Muscle layer of colon (tissue), 2 donors: Measurements from ENCODE around the gene LPCAT1.
"Not testable (repeated sequence)": the region's sequence is repeated elsewhere in the genome, so short reads cannot be mapped to it uniquely, and the experiment has no call there.

Source experiments
- H3K27ac ChIP-seq: one replicate; pipeline ENCODE4 v1.7.0; 2013; ENCODE audit warnings: low read depth, mild to moderate bottlenecking, low read length, moderate library complexity
- H3K27me3 ChIP-seq, 2 donors: one replicate each; pipeline ENCODE4 v1.7.0; 2013; ENCODE audit warnings: low read length in 2 of 2, mild to moderate bottlenecking in 2 of 2; ENCODE audit not compliant: insufficient read depth in 2 of 2, control insufficient read depth in 1 of 2
- H3K36me3 ChIP-seq: one replicate; pipeline ENCODE4 v1.7.0; 2013; ENCODE audit warnings: mild to moderate bottlenecking, low read length; ENCODE audit not compliant: insufficient read depth
- H3K4me1 ChIP-seq: one replicate; pipeline ENCODE4 v1.7.0; 2013; ENCODE audit warnings: mild to moderate bottlenecking, low read length; ENCODE audit not compliant: insufficient read depth
- H3K4me3 ChIP-seq, 2 donors: one replicate each; pipeline ENCODE4 v1.7.0; 2013; ENCODE audit warnings: low read length in 2 of 2, low read depth in 1 of 2, mild to moderate bottlenecking in 1 of 2, moderate library complexity in 1 of 2
- H3K9ac ChIP-seq: one replicate; pipeline ENCODE4 v1.7.0; 2013; ENCODE audit warnings: low read length
- H3K9me3 ChIP-seq: one replicate; pipeline ENCODE4 v1.7.0; 2013; ENCODE audit warnings: mild to moderate bottlenecking, low read length
- donor health status: abdominal sarcoma.
- donor health status: Adenocarcinoma of cecum.

The LPCAT1 gene

GRCh38 chr5:1563051-1563461, 39.3 kb upstream of the LPCAT1 start:
- Histone ChIP-seq H3K36me3 (no peaks in the 10 kb centered on the region), H3K27me3 (no peaks in the 10 kb centered on the region), H3K4me3 (no peak overlapping the region), H3K4me1 (peaks cover 8% of the 10 kb centered on the region), H3K27ac (no peak overlapping the region), H3K9me3 (no peaks in the 10 kb centered on the region), H3K9ac (no peak overlapping the region)

- Histone ChIP-seq H3K27ac (no peak overlapping the region), H3K27me3 (no peaks in the 10 kb centered on the region), H3K36me3 (no peaks in the 10 kb centered on the region), H3K9ac (no peak overlapping the region), H3K9me3 (no peaks in the 10 kb centered on the region), H3K4me1 (peaks cover 3% of the 10 kb centered on the region), H3K4me3 (no peak overlapping the region)
Measured at GRCh38 chr5:1562599-1562998, 38.8 kb upstream of the LPCAT1 start.

GRCh38 chr5:1561402-1561929, 37.7 kb upstream of the LPCAT1 start:
- Histone ChIP-seq H3K36me3 (no peaks in the 10 kb centered on the region), H3K27me3 (no peaks in the 10 kb centered on the region), H3K9ac (no peak overlapping the region), H3K4me1 (no peaks in the 10 kb centered on the region), H3K4me3 (no peak overlapping the region), H3K9me3 (no peaks in the 10 kb centered on the region), H3K27ac (no peak overlapping the region)

GRCh38 chr5:1560499-1560898, 36.7 kb upstream of the LPCAT1 start:
- not testable (repeated sequence) for H3K36me3 ChIP-seq, H3K27ac ChIP-seq, H3K9me3 ChIP-seq, H3K4me1 ChIP-seq, H3K27me3 ChIP-seq, H3K4me3 ChIP-seq, H3K9ac ChIP-seq

GRCh38 chr5:1558944-1559343, 35.2 kb upstream of the LPCAT1 start:
- H3K36me3 ChIP-seq = no peaks in the 10 kb centered on the region
- H3K4me3 ChIP-seq = no peak overlapping the region
- no peaks in the 10 kb centered on the region for H3K27me3 ChIP-seq
- H3K4me1 ChIP-seq = no peaks in the 10 kb centered on the region
- no peaks in the 10 kb centered on the region for H3K9me3 ChIP-seq
- H3K9ac ChIP-seq = no peak overlapping the region
- H3K27ac ChIP-seq = no peak overlapping the region

GRCh38 chr5:1557114-1557873, 33.5 kb upstream of the LPCAT1 start:
- H3K27me3 ChIP-seq = no peaks in the 10 kb centered on the region
- no peaks in the 10 kb centered on the region for H3K4me1 ChIP-seq
- H3K36me3 ChIP-seq = no peaks in the 10 kb centered on the region
- no peaks in the 10 kb centered on the region for H3K9me3 ChIP-seq
- H3K4me3 ChIP-seq = no peak overlapping the region
- no peak overlapping the region for H3K27ac ChIP-seq
- no peak overlapping the region for H3K9ac ChIP-seq

GRCh38 chr5:1555808-1556731, 32.3 kb upstream of the LPCAT1 start:
- no peaks in the 10 kb centered on the region for H3K9me3 ChIP-seq
- H3K27ac ChIP-seq = no peak overlapping the region
- no peaks in the 10 kb centered on the region for H3K27me3 ChIP-seq
- no peak overlapping the region for H3K9ac ChIP-seq
- no peaks in the 10 kb centered on the region for H3K36me3 ChIP-seq
- no peak overlapping the region for H3K4me3 ChIP-seq
- H3K4me1 ChIP-seq = no peaks in the 10 kb centered on the region

GRCh38 chr5:1555011-1555807, 31.4 kb upstream of the LPCAT1 start:
- Histone ChIP-seq H3K27ac (no peak overlapping the region), H3K9me3 (no peaks in the 10 kb centered on the region), H3K4me1 (no peaks in the 10 kb centered on the region), H3K9ac (no peak overlapping the region), H3K36me3 (no peaks in the 10 kb centered on the region), H3K4me3 (no peak overlapping the region), H3K27me3 (no peaks in the 10 kb centered on the region)

GRCh38 chr5:1554410-1554967, 30.7 kb upstream of the LPCAT1 start:
- Histone ChIP-seq H3K36me3 (no peaks in the 10 kb centered on the region), H3K4me3 (no peak overlapping the region), H3K9ac (no peak overlapping the region), H3K9me3 (no peaks in the 10 kb centered on the region), H3K27me3 (no peaks in the 10 kb centered on the region), H3K4me1 (no peaks in the 10 kb centered on the region), H3K27ac (no peak overlapping the region)

GRCh38 chr5:1553539-1554409, 30.0 kb upstream of the LPCAT1 start:
- H3K4me3 ChIP-seq = no peak overlapping the region
- H3K4me1 ChIP-seq = no peaks in the 10 kb centered on the region
- H3K27me3 ChIP-seq = no peaks in the 10 kb centered on the region
- no peaks in the 10 kb centered on the region for H3K9me3 ChIP-seq
- H3K27ac ChIP-seq = no peak overlapping the region
- H3K9ac ChIP-seq = no peak overlapping the region
- no peaks in the 10 kb centered on the region for H3K36me3 ChIP-seq
